Neural cell (in vitro differentiated cells): ENCODE measurements around the gene PRKCE. TPM values are rescaled to one million over a fixed set of nuclear protein-coding genes. Genes with fewer than 3 reads are reported as not detected.

Experiments
- H2AFZ ChIP-seq: fragments of 200-600, 300-800 bp; sonication (generic), shearing (Covaris generic); 2 replicates; pipeline ENCODE4 v1.6.0; 2014; ENCODE audit warnings: low read depth, mild to moderate bottlenecking, antibody characterized with exemption, low read length, moderate library complexity
- H3F3A ChIP-seq: fragments of 200-600 bp; shearing (Covaris generic); 2 replicates; pipeline ENCODE4 v1.6.1; 2016; ENCODE audit warnings: mild to moderate bottlenecking, moderate library complexity, mixed read lengths, antibody characterized with exemption, low read length; ENCODE audit not compliant: insufficient read depth, poor library complexity, severe bottlenecking
- H3K27ac ChIP-seq: fragments of 200-600, 300-800 bp; sonication (generic), shearing (Covaris generic); 2 replicates; pipeline ENCODE4 v1.5.1; 2014; ENCODE audit warnings: mild to moderate bottlenecking, low read length, moderate library complexity
- H3K27me3 ChIP-seq: fragments of 300-800, 200-600 bp; sonication (generic), shearing (Covaris generic); 2 replicates; pipeline ENCODE4 v1.6.0; 2014; ENCODE audit warnings: mild to moderate bottlenecking, low read depth, low read length, moderate library complexity; ENCODE audit not compliant: insufficient read depth
- H3K36me3 ChIP-seq: fragments of 300-800, 200-600 bp; sonication (generic), shearing (Covaris generic); 2 replicates; pipeline ENCODE4 v1.5.1; 2014; ENCODE audit warnings: mild to moderate bottlenecking, antibody characterized with exemption, low read length, moderate library complexity; ENCODE audit not compliant: insufficient read depth
- H3K4me2 ChIP-seq: fragments of 300-800, 200-600 bp; sonication (generic), shearing (Covaris generic); 2 replicates; pipeline ENCODE4 v1.6.0; 2014; ENCODE audit warnings: mild to moderate bottlenecking, low read length
- H3K4me3 ChIP-seq: fragments of 300-800, 200-600 bp; sonication (generic), shearing (Covaris generic); 2 replicates; pipeline ENCODE4 v1.5.1; 2014; ENCODE audit warnings: mild to moderate bottlenecking, low read length, moderate library complexity
- H3K79me2 ChIP-seq: fragments of 200-600 bp; shearing (Covaris generic); replicated peaks from 2 replicates; pipeline ENCODE4 v1.6.0; 2014; ENCODE audit warnings: mild to moderate bottlenecking, low read length, moderate library complexity; ENCODE audit not compliant: insufficient read depth
- H3K9ac ChIP-seq: fragments of 300-800, 200-600 bp; sonication (generic), shearing (Covaris generic); 2 replicates; pipeline ENCODE4 v1.6.1; 2016; ENCODE audit warnings: mild to moderate bottlenecking, low read length, mixed read lengths
- H3K9me2 ChIP-seq: fragments of 200-600 bp; shearing (Covaris generic); 2 replicates; pipeline ENCODE4 v1.6.1; 2016; ENCODE audit warnings: mild to moderate bottlenecking, low read length, mixed read lengths; ENCODE audit not compliant: insufficient read depth
- H3K9me3 ChIP-seq: fragments of 200-600, 300-800 bp; sonication (generic), shearing (Covaris generic); 2 replicates; pipeline ENCODE4 v1.6.1; 2016; ENCODE audit warnings: mild to moderate bottlenecking, mixed run types, low read length, moderate library complexity, mixed read lengths
- H4K20me1 ChIP-seq: fragments of 200-600 bp; shearing (Covaris generic); 2 replicates; pipeline ENCODE4 v1.6.1; 2016; ENCODE audit warnings: mild to moderate bottlenecking, mixed run types; ENCODE audit not compliant: insufficient read depth
- CTCF ChIP-seq: fragments of 450-650 bp; IDR thresholded peaks from 2 replicates; pipeline ENCODE4 v1.5.1; 2014; ENCODE audit warnings: antibody characterized with exemption, mild to moderate bottlenecking, moderate library complexity; ENCODE audit not compliant: poor library complexity, severe bottlenecking
- EP300 ChIP-seq: fragments of 450-650 bp; conservative IDR thresholded peaks from 2 replicates; pipeline ENCODE4 v1.6.1; 2014; ENCODE audit warnings: antibody characterized with exemption, mild to moderate bottlenecking, moderate library complexity; ENCODE audit not compliant: poor library complexity, severe bottlenecking
- EZH2 ChIP-seq: fragments of 200-600, 300-800 bp; shearing (Covaris generic), sonication (generic); IDR thresholded peaks from 2 replicates; pipeline ENCODE4 v1.6.1; 2014; ENCODE audit warnings: antibody characterized with exemption, low read length, borderline replicate concordance, mild to moderate bottlenecking; ENCODE audit not compliant: insufficient read depth, poor library complexity, severe bottlenecking
- MXI1 ChIP-seq: fragments of 450-650 bp; conservative IDR thresholded peaks from 2 replicates; pipeline ENCODE4 v1.6.1; 2014; ENCODE audit warnings: antibody characterized with exemption, mild to moderate bottlenecking; ENCODE audit not compliant: poor library complexity, severe bottlenecking
- POLR2AphosphoS5 ChIP-seq: IDR thresholded peaks from 2 replicates; pipeline ENCODE4 v1.6.1; 2012
- RAD21 ChIP-seq: fragments of 450-650 bp; conservative IDR thresholded peaks from 2 replicates; pipeline ENCODE4 v1.6.1; 2014; ENCODE audit warnings: antibody characterized with exemption, mild to moderate bottlenecking, moderate library complexity
- SMC3 ChIP-seq: fragments of 450-650 bp; conservative IDR thresholded peaks from 2 replicates; pipeline ENCODE4 v1.6.1; 2014; ENCODE audit warnings: antibody characterized with exemption, mild to moderate bottlenecking, moderate library complexity; ENCODE audit not compliant: poor library complexity
- TAF1 ChIP-seq: IDR thresholded peaks from 2 replicates; pipeline ENCODE4 v1.6.1; 2012; ENCODE audit warnings: low read depth
- polyA plus RNA-seq: library from polyadenylated mRNA; depleted of rRNA; stranded (reverse); fragments of >200 nt; gene quantifications from 2 replicates; pipeline ENCODE4 v1.2.3, GENCODE V29; 2014
- TF ChIP-seq, protein P1 (sequence below): IDR thresholded peaks from 2 replicates; pipeline ENCODE4 v1.6.1; 2012; ENCODE audit warnings: borderline replicate concordance

The PRKCE gene
- polyA plus RNA-seq, 1 donor from 2014 or later, result 5.4 TPM

DNA sequence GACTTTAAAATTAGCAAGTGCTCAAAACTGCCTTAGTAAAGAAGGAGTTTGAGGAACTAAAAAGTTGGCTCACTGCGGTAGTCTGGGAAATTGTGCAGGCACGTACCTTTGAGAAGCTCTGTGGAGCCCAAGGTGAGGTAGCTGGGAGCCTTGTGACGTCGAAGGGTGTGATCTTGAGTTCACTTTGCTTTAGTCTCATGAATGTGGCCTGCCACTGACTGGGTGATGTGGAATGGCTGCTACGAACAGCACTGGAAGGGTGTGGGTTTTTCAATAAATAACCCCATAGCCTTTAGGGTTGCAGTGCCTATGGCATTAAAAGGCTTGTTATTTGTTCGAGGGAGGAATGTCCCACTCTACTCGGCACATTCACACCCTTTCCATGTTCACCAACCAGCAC, 312.3 kb downstream of the PRKCE start:
- H3K4me3 ChIP-seq, result no peak overlapping the region
- H4K20me1 ChIP-seq, result no peaks in the 10 kb centered on the region
- H3K27me3 ChIP-seq, result no peaks in the 10 kb centered on the region
- H3K9me3 ChIP-seq, result no peaks in the 10 kb centered on the region
- no peaks in the 10 kb centered on the region for H3K9me2 ChIP-seq
- no peak overlapping the region for H3K27ac ChIP-seq
- H2AFZ ChIP-seq, result no peak overlapping the region
- H3F3A ChIP-seq, result no peaks in the 10 kb centered on the region
- H3K9ac ChIP-seq, result no peak overlapping the region
- no peak overlapping the region for H3K4me2 ChIP-seq
- H3K79me2 ChIP-seq, result no peaks in the 10 kb centered on the region
- H3K36me3 ChIP-seq, result no peaks in the 10 kb centered on the region
- TF ChIP-seq TAF1, result no peak
- TF ChIP-seq MXI1, result no peak
- no peak for TF ChIP-seq EP300
- TF ChIP-seq CTCF, result no peak
- no peak for TF ChIP-seq EZH2
- no peak for TF ChIP-seq RAD21
- no peak for TF ChIP-seq SMC3
- TF ChIP-seq POLR2AphosphoS5, result no peak

- Histone ChIP-seq H3K79me2 (no peaks in the 10 kb centered on the region), H3K4me2 (no peak overlapping the region), H3K27ac (no peak overlapping the region), H3K36me3 (no peaks in the 10 kb centered on the region), H4K20me1 (no peaks in the 10 kb centered on the region), H2AFZ (no peak overlapping the region), H3K9me2 (no peaks in the 10 kb centered on the region), H3K9ac (no peak overlapping the region), H3F3A (no peaks in the 10 kb centered on the region), H3K27me3 (no peaks in the 10 kb centered on the region), H3K4me3 (no peak overlapping the region), H3K9me3 (no peaks in the 10 kb centered on the region)
- TF ChIP-seq SMC3 (no peak), CTCF (no peak), MXI1 (no peak)
These were observed 312.9 kb downstream of the PRKCE start for GRCh38 chr2:45964223-45964841.

- Histone ChIP-seq H3K9me3 (no peaks in the 10 kb centered on the region), H4K20me1 (no peaks in the 10 kb centered on the region), H3K9ac (no peak overlapping the region), H3K9me2 (no peaks in the 10 kb centered on the region), H2AFZ (no peak overlapping the region), H3K27ac (no peak overlapping the region), H3K4me3 (no peak overlapping the region), H3K36me3 (no peaks in the 10 kb centered on the region), H3F3A (no peaks in the 10 kb centered on the region), H3K27me3 (no peaks in the 10 kb centered on the region), H3K4me2 (no peak overlapping the region), H3K79me2 (no peaks in the 10 kb centered on the region)
- TF ChIP-seq CTCF (no peak), EZH2 (no peak), EP300 (no peak), RAD21 (no peak), TAF1 (no peak), SMC3 (no peak), MXI1 (no peak)
- TF ChIP-seq, protein P1, sequence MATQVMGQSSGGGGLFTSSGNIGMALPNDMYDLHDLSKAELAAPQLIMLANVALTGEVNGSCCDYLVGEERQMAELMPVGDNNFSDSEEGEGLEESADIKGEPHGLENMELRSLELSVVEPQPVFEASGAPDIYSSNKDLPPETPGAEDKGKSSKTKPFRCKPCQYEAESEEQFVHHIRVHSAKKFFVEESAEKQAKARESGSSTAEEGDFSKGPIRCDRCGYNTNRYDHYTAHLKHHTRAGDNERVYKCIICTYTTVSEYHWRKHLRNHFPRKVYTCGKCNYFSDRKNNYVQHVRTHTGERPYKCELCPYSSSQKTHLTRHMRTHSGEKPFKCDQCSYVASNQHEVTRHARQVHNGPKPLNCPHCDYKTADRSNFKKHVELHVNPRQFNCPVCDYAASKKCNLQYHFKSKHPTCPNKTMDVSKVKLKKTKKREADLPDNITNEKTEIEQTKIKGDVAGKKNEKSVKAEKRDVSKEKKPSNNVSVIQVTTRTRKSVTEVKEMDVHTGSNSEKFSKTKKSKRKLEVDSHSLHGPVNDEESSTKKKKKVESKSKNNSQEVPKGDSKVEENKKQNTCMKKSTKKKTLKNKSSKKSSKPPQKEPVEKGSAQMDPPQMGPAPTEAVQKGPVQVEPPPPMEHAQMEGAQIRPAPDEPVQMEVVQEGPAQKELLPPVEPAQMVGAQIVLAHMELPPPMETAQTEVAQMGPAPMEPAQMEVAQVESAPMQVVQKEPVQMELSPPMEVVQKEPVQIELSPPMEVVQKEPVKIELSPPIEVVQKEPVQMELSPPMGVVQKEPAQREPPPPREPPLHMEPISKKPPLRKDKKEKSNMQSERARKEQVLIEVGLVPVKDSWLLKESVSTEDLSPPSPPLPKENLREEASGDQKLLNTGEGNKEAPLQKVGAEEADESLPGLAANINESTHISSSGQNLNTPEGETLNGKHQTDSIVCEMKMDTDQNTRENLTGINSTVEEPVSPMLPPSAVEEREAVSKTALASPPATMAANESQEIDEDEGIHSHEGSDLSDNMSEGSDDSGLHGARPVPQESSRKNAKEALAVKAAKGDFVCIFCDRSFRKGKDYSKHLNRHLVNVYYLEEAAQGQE, result no peak
These were observed 313.4 kb downstream of the PRKCE start for GRCh38 chr2:45964906-45965305.
